Measurements from ENCODE around the gene SIRPA. TPM values are rescaled to one million over a fixed set of nuclear protein-coding genes. Genes with fewer than 3 reads are reported as not detected.
A peak's percentile ranks its signal among the peaks of the same experiment; 100 is the strongest.

SIRPA gene
- total and polyA plus RNA-seq, 4 donors, result 14.8 to 62.9 (median 28.3) TPM

- Histone ChIP-seq H3K27me3 (ENCODE audit: control insufficient read depth in 1 of 2, insufficient read depth in 2 of 2, low read length in 1 of 2) (no peaks in the 10 kb centered on the region), H3K4me1 (ENCODE audit: control insufficient read depth in 1 of 2, insufficient read depth in 2 of 2, low read length in 2 of 2) (no peaks in the 10 kb centered on the region), H3K36me3 (ENCODE audit: control insufficient read depth in 1 of 2, insufficient read depth in 2 of 2, low read length in 1 of 2) (no peaks in the 10 kb centered on the region), H3K4me3 (ENCODE audit: low read length in 2 of 2) (no peak overlapping the region), H3K9me3 (ENCODE audit: control insufficient read depth, low read length) (no peaks in the 10 kb centered on the region), H3K27ac (ENCODE audit: low read depth in 1 of 2, low read length in 2 of 2) (no peak overlapping the region)
- ATAC-seq (ENCODE audit: low FRiP score) (no peak), DNase-seq (peak in 1 of 2 donors; percentile 77)
- 76 to 77% methylated on average over 19 of the region's 19 CpGs for WGBS, 2 donors
- intact Hi-C loops (cut with DNase I), result loop anchor here in 1 of 2 donors (5.0 kb wide), 1 partner anchor 72 kb away; no protein-coding TSS in a partner anchor
Observed at GRCh38 chr20:1874450-1875182, 20.6 kb upstream of the SIRPA start.

DNA sequence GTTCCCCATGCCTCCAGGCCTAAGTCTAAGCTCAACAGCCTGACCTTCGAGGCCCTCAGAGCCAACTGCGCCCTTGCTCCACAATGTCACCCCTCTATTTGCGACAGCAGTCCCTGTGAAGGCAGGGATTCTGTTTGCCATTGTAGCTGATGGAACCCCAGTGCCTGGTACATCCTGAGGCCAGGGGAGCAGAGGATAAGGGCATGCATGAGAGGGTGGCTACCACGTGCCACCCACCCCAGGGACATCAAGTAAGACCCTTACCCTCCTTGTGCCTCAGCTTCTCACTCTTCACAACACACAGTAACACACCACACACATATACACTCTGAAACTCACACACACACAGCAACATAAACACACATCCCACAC lies 20.0 kb upstream of the SIRPA start:
- DNase-seq (no peak), ATAC-seq (ENCODE audit: low FRiP score) (no peak)
- Histone ChIP-seq H3K9me3 (ENCODE audit: control insufficient read depth, low read length) (no peaks in the 10 kb centered on the region), H3K4me1 (ENCODE audit: control insufficient read depth in 1 of 2, insufficient read depth in 2 of 2, low read length in 2 of 2) (no peaks in the 10 kb centered on the region), H3K27me3 (ENCODE audit: control insufficient read depth in 1 of 2, insufficient read depth in 2 of 2, low read length in 1 of 2) (no peaks in the 10 kb centered on the region), H3K27ac (ENCODE audit: low read depth in 1 of 2, low read length in 2 of 2) (no peak overlapping the region), H3K36me3 (ENCODE audit: control insufficient read depth in 1 of 2, insufficient read depth in 2 of 2, low read length in 1 of 2) (no peaks in the 10 kb centered on the region), H3K4me3 (ENCODE audit: low read length in 2 of 2) (no peak overlapping the region)
- 79 to 82% methylated on average over 4 of the region's 4 CpGs for WGBS, 2 donors
- intact Hi-C loops (cut with DNase I), result loop anchor here in 1 of 2 donors (5.0 kb wide), 1 partner anchor 73 kb away; no protein-coding TSS in a partner anchor

- no peaks in the 10 kb centered on the region for H3K36me3 ChIP-seq (ENCODE audit: control insufficient read depth in 1 of 2, insufficient read depth in 2 of 2, low read length in 1 of 2)
- DNase-seq (no peak), ATAC-seq (ENCODE audit: low FRiP score) (no peak)
- no peak overlapping the region for H3K27ac ChIP-seq (ENCODE audit: low read depth in 1 of 2, low read length in 2 of 2)
- intact Hi-C loops (cut with DNase I), result loop anchor here in 1 of 2 donors (5.0 kb wide), 1 partner anchor 73 kb away; no protein-coding TSS in a partner anchor
- no peaks in the 10 kb centered on the region for H3K4me1 ChIP-seq (ENCODE audit: control insufficient read depth in 1 of 2, insufficient read depth in 2 of 2, low read length in 2 of 2)
- no peak overlapping the region for H3K4me3 ChIP-seq (ENCODE audit: low read length in 2 of 2)
- no peaks in the 10 kb centered on the region for H3K27me3 ChIP-seq (ENCODE audit: control insufficient read depth in 1 of 2, insufficient read depth in 2 of 2, low read length in 1 of 2)
- 67 to 77% methylated on average over 7 of the region's 7 CpGs for WGBS, 2 donors
- H3K9me3 ChIP-seq (ENCODE audit: control insufficient read depth, low read length), result no peaks in the 10 kb centered on the region
Observed at GRCh38 chr20:1875762-1876161, 19.4 kb upstream of the SIRPA start.

DNA sequence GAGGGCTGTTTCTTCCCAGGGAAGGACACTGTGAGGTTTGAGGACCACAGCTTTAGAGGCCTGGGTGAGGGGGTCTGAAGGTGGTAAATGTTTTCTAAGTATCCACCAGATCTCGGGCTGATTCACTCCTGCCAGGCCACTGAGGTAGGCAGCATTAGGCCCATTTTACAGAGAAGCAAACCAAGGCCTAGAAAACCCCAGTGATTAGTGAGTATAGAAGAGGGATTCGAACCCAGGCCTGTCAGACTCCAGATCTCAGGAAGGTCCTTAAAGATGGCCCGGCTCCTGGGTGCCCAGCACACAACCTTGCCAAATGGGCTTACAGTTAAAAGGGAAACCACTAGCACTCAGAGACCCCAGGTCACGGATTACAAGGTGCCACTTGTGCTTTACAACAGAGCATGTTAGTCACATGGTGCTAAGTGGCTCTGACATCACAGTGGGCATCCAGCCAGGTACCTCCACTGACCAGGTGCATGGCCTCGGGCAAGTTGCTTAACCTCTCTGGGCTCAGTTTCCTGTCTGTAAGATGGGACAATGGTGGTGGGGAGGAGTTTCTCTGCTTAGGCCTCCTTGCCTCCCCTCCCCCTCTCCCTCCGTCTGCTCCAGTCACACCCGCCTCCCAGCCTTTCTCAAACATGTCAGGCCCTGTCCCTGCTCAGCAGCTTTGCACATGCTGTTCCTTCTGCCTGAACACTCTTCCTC lies 18.8 kb upstream of the SIRPA start:
- ATAC-seq (ENCODE audit: low FRiP score) (no peak), DNase-seq (no peak)
- intact Hi-C loops (cut with DNase I), result loop anchor here in 1 of 2 donors (5.0 kb wide), 1 partner anchor 74 kb away; no protein-coding TSS in a partner anchor
- H3K36me3 ChIP-seq (ENCODE audit: control insufficient read depth in 1 of 2, insufficient read depth in 2 of 2, low read length in 1 of 2), result no peaks in the 10 kb centered on the region
- 78 to 82% methylated on average over 6 to 7 of the region's 7 CpGs for WGBS, 2 donors
- H3K4me1 ChIP-seq (ENCODE audit: control insufficient read depth in 1 of 2, insufficient read depth in 2 of 2, low read length in 2 of 2), result no peaks in the 10 kb centered on the region
- no peak overlapping the region for H3K27ac ChIP-seq (ENCODE audit: low read depth in 1 of 2, low read length in 2 of 2)
- H3K9me3 ChIP-seq (ENCODE audit: control insufficient read depth, low read length), result no peaks in the 10 kb centered on the region
- no peak overlapping the region for H3K4me3 ChIP-seq (ENCODE audit: low read length in 2 of 2)
- H3K27me3 ChIP-seq (ENCODE audit: control insufficient read depth in 1 of 2, insufficient read depth in 2 of 2, low read length in 1 of 2), result no peaks in the 10 kb centered on the region

GRCh38 chr20:1876975-1877608 lies 18.1 kb upstream of the SIRPA start:
- DNase-seq (no peak), ATAC-seq (ENCODE audit: low FRiP score) (no peak)
- intact Hi-C loops (cut with DNase I), result loop anchor here in 1 of 2 donors (5.0 kb wide), 1 partner anchor 75 kb away; no protein-coding TSS in a partner anchor
- Histone ChIP-seq H3K27me3 (ENCODE audit: control insufficient read depth in 1 of 2, insufficient read depth in 2 of 2, low read length in 1 of 2) (no peaks in the 10 kb centered on the region), H3K36me3 (ENCODE audit: control insufficient read depth in 1 of 2, insufficient read depth in 2 of 2, low read length in 1 of 2) (no peaks in the 10 kb centered on the region), H3K4me1 (ENCODE audit: control insufficient read depth in 1 of 2, insufficient read depth in 2 of 2, low read length in 2 of 2) (peaks cover 0 to 2% of the 10 kb centered on the region in 2 donors), H3K9me3 (ENCODE audit: control insufficient read depth, low read length) (no peaks in the 10 kb centered on the region), H3K4me3 (ENCODE audit: low read length in 2 of 2) (no peak overlapping the region), H3K27ac (ENCODE audit: low read depth in 1 of 2, low read length in 2 of 2) (no peak overlapping the region)
- WGBS, 2 donors, result 69 to 75% methylated on average over 11 of the region's 11 CpGs

- intact Hi-C loops (cut with DNase I), result loop anchor here in 1 of 2 donors (5.0 kb wide), 1 partner anchor 75 kb away; no protein-coding TSS in a partner anchor
- Histone ChIP-seq H3K36me3 (ENCODE audit: control insufficient read depth in 1 of 2, insufficient read depth in 2 of 2, low read length in 1 of 2) (no peaks in the 10 kb centered on the region), H3K4me3 (ENCODE audit: low read length in 2 of 2) (no peak overlapping the region), H3K9me3 (ENCODE audit: control insufficient read depth, low read length) (no peaks in the 10 kb centered on the region), H3K27ac (ENCODE audit: low read depth in 1 of 2, low read length in 2 of 2) (no peak overlapping the region), H3K4me1 (ENCODE audit: control insufficient read depth in 1 of 2, insufficient read depth in 2 of 2, low read length in 2 of 2) (peaks cover 0 to 2% of the 10 kb centered on the region in 2 donors), H3K27me3 (ENCODE audit: control insufficient read depth in 1 of 2, insufficient read depth in 2 of 2, low read length in 1 of 2) (no peaks in the 10 kb centered on the region)
- DNase-seq (no peak), ATAC-seq (ENCODE audit: low FRiP score) (no peak)
- 87 to 90% methylated on average over 14 of the region's 14 CpGs for WGBS, 2 donors
Observed at GRCh38 chr20:1877609-1878200, 17.5 kb upstream of the SIRPA start.

DNA sequence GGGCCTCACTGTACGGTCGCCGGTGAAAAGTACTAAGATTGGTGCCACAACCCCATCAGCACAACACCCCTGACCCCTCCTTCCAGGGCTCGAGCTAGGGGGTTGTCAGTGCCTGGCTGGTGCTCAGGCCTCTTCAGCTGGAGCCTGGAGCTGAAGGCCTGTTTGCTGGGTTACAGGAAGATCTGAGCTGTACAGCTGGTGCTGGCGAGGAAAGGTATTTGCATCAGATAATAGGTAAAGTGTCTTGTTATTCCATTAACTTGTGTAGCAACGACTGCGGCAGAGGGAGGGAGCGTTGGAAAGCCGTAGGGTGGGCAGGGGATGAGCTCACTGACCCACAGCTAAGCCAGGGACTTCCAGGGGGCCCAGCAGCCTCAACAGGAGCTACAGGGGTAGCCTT lies 15.8 kb upstream of the SIRPA start:
- 87 to 88% methylated on average over 9 of the region's 9 CpGs for WGBS, 2 donors
- Histone ChIP-seq H3K4me1 (ENCODE audit: control insufficient read depth in 1 of 2, insufficient read depth in 2 of 2, low read length in 2 of 2) (peaks cover 0 to 2% of the 10 kb centered on the region in 2 donors), H3K36me3 (ENCODE audit: control insufficient read depth in 1 of 2, insufficient read depth in 2 of 2, low read length in 1 of 2) (no peaks in the 10 kb centered on the region), H3K27me3 (ENCODE audit: control insufficient read depth in 1 of 2, insufficient read depth in 2 of 2, low read length in 1 of 2) (no peaks in the 10 kb centered on the region), H3K4me3 (ENCODE audit: low read length in 2 of 2) (no peak overlapping the region), H3K27ac (ENCODE audit: low read depth in 1 of 2, low read length in 2 of 2) (no peak overlapping the region), H3K9me3 (ENCODE audit: control insufficient read depth, low read length) (no peaks in the 10 kb centered on the region)
- DNase-seq (no peak), ATAC-seq (ENCODE audit: low FRiP score) (no peak)
- intact Hi-C loops (cut with DNase I), result loop anchor here in 1 of 2 donors (5.0 kb wide), 1 partner anchor 77 kb away; no protein-coding TSS in a partner anchor

DNA sequence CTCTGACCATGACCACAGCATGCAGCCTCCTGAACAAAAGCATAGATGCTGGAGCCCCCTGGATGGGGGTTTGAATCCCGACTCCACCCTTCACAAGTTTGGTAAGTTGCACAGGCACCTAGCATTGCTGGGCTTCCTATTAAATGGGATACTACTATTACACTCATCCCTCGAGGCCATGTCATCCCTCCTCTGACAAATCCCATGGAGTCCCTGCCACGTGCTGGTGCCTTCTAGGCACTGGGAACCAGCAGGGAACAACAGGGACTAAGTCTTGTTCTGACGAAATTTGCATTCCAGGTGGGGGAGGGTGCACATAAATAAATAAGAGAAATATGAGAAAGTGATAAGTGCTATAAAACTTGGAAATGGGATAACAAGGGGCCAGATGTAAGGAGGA lies 15.3 kb upstream of the SIRPA start:
- Histone ChIP-seq H3K27ac (ENCODE audit: low read depth in 1 of 2, low read length in 2 of 2) (no peak overlapping the region), H3K36me3 (ENCODE audit: control insufficient read depth in 1 of 2, insufficient read depth in 2 of 2, low read length in 1 of 2) (no peaks in the 10 kb centered on the region), H3K4me1 (ENCODE audit: control insufficient read depth in 1 of 2, insufficient read depth in 2 of 2, low read length in 2 of 2) (peaks cover 0 to 2% of the 10 kb centered on the region in 2 donors), H3K4me3 (ENCODE audit: low read length in 2 of 2) (no peak overlapping the region), H3K27me3 (ENCODE audit: control insufficient read depth in 1 of 2, insufficient read depth in 2 of 2, low read length in 1 of 2) (no peaks in the 10 kb centered on the region), H3K9me3 (ENCODE audit: control insufficient read depth, low read length) (no peaks in the 10 kb centered on the region)
- DNase-seq, result no peak
- WGBS, 2 donors, result 64 to 65% methylated on average over 4 of the region's 4 CpGs
- intact Hi-C loops (cut with DNase I), result loop anchor here in 1 of 2 donors (5.0 kb wide), 1 partner anchor 78 kb away; no protein-coding TSS in a partner anchor
- ATAC-seq (ENCODE audit: low FRiP score), result no peak

Data from aorta (tissue), 5 donors.